K562 (cell line): ENCODE data around the gene ELOVL2. TPM values are rescaled to one million over a fixed set of nuclear protein-coding genes. Genes with fewer than 3 reads are reported as not detected.

Source experiments
- ATAC-seq: fragments of 200-7000 bp; cut with Tn5 transposase; 3 replicates; pipeline ENCODE4 v1.9.1; 2020; ENCODE audit warnings: moderate library complexity
- BruUV-seq: library from RNA; stranded (reverse); fragments of 400-500 nt; replicated peaks from 2 replicates; lab custom pipeline; 2021; lab: Mats Ljungman, UMichigan
- CTCF ChIA-PET: fragments of 300-600 bp; formaldehyde crosslinking; extraction: SDS; loops from one replicate; lab custom pipeline; 2021; ENCODE audit warnings: low intra/inter-chr PET ratio; lab: Yijun Ruan, JAX
- POLR2A ChIA-PET: fragments of 300-600, 350-650 bp; sonication (Branson Sonifier 250); formaldehyde crosslinking; extraction: SDS; loops from one replicate; lab custom pipeline; 2021; ENCODE audit warnings: antibody characterized with exemption, inconsistent platforms; lab: Yijun Ruan, JAX
- DNase-seq, 4 experiments: peaks; one replicate each; pipeline versions ENCODE4 v3.0.0 to v3.0.0-alpha.2; 2011 to 2018; ENCODE audit warnings: low spot score in 3 of 4, mixed read lengths in 3 of 4; ENCODE audit errors: extremely low read depth in 1 of 4
- FAIRE-seq: peaks from 2 replicates; lab custom pipeline; 2011; peaks lifted over from hg19 to GRCh38; lab: Jason Lieb, UNC
- H2AFZ ChIP-seq: 2 replicates; pipeline ENCODE4 v1.6.0; 2011; ENCODE audit warnings: low read depth, low read length, control low read depth, inconsistent platforms
- H3K27ac ChIP-seq: fragments of 200-600 bp; 3 replicates; pipeline ENCODE4 v1.8.0; 2011; ENCODE audit warnings: low read depth, mild to moderate bottlenecking, control low read depth, inconsistent platforms, low read length, moderate library complexity, mixed read lengths; ENCODE audit errors: extremely low read depth
- H3K27me3 ChIP-seq, 2 experiments: fragments of 300-600 bp in 1 of 2; 2 replicates in 1 of 2; 3 replicates in 1 of 2; pipeline versions ENCODE4 v1.6.0 to v1.8.0; 2011; ENCODE audit warnings: inconsistent platforms in 2 of 2, low read length in 2 of 2, mild to moderate bottlenecking in 1 of 2, mixed read lengths in 1 of 2, moderate library complexity in 1 of 2; ENCODE audit not compliant: control insufficient read depth in 2 of 2, insufficient read depth in 2 of 2
- H3K36me3 ChIP-seq: fragments of 300-600 bp; 3 replicates; pipeline ENCODE4 v1.8.0; 2011; ENCODE audit warnings: mild to moderate bottlenecking, low read length, inconsistent platforms; ENCODE audit not compliant: control insufficient read depth, insufficient read depth
- H3K4me1 ChIP-seq, 2 experiments: fragments of 200-600 bp in 1 of 2; replicated peaks in 1 of 2; 2 replicates in 1 of 2; 3 replicates in 1 of 2; pipeline versions ENCODE4 v1.5.1 to v1.8.0; 2011; ENCODE audit warnings: inconsistent platforms in 2 of 2, low read length in 2 of 2, mild to moderate bottlenecking in 1 of 2, mixed read lengths in 1 of 2, moderate library complexity in 1 of 2; ENCODE audit not compliant: control insufficient read depth in 2 of 2, insufficient read depth in 2 of 2
- H3K4me2 ChIP-seq: 2 replicates; pipeline ENCODE4 v1.6.1; 2011; ENCODE audit warnings: low read length, control low read depth, inconsistent platforms, mixed read lengths; ENCODE audit not compliant: insufficient read depth
- H3K4me3 ChIP-seq: fragments of 200-600 bp; sonication (generic), shearing (Covaris generic); 2 replicates; pipeline ENCODE4 v1.5.1; 2016; ENCODE audit warnings: control low read depth, inconsistent platforms
- H3K79me2 ChIP-seq: fragments of 200-600 bp; 3 replicates; pipeline ENCODE4 v1.8.0; 2011; ENCODE audit warnings: low read length, inconsistent platforms; ENCODE audit not compliant: control insufficient read depth, insufficient read depth
- H3K9ac ChIP-seq, 2 experiments: 2 replicates each; pipeline versions ENCODE4 v1.6.0 to v1.6.1; 2011; ENCODE audit warnings: low read depth in 2 of 2, low read length in 2 of 2, control low read depth in 1 of 2, inconsistent platforms in 1 of 2, mild to moderate bottlenecking in 1 of 2, mixed read lengths in 1 of 2; ENCODE audit not compliant: insufficient read depth in 1 of 2
- H3K9me1 ChIP-seq: one replicate; pipeline ENCODE4 v1.6.0; 2011; ENCODE audit warnings: inconsistent platforms, mild to moderate bottlenecking, low read length, moderate library complexity; ENCODE audit not compliant: control insufficient read depth, insufficient read depth
- H3K9me3 ChIP-seq: replicated peaks from 2 replicates; pipeline ENCODE4 v1.5.1; 2011; ENCODE audit warnings: low read depth, low read length, inconsistent platforms; ENCODE audit not compliant: control insufficient read depth, insufficient read depth
- H4K20me1 ChIP-seq: replicated peaks from 2 replicates; pipeline ENCODE4 v1.6.1; 2011; ENCODE audit warnings: low read length, inconsistent platforms, mixed read lengths; ENCODE audit not compliant: control insufficient read depth, insufficient read depth
- HINFP ChIP-seq: fragments of 450-650 bp; conservative IDR thresholded peaks from 2 replicates; pipeline ENCODE4 v1.6.1; 2016; ENCODE audit warnings: missing genetic modification characterization, low read depth, mild to moderate bottlenecking, control low read depth, missing compliant biosample characterization
- TAF7 ChIP-seq: fragments of 450-650 bp; IDR thresholded peaks from 2 replicates; pipeline ENCODE4 v1.6.1; 2016; ENCODE audit warnings: missing genetic modification characterization, missing compliant biosample characterization
- ZBTB9 ChIP-seq: fragments of 450-650 bp; formaldehyde crosslinking; IDR thresholded peaks from 2 replicates; pipeline ENCODE4 v1.4.0; 2020; ENCODE audit warnings: mild to moderate bottlenecking, moderate library complexity
- ZNF140 ChIP-seq: fragments of 250-450 bp; sonication (Bioruptor Pico); IDR thresholded peaks from 2 replicates; pipeline ENCODE4 v1.8.0; 2021; ENCODE audit warnings: moderate library complexity, mild to moderate bottlenecking, inconsistent platforms
- WGBS: fragments of 100-300 bp; shearing (Covaris generic); methylation state at CpG from one replicate; pipeline ENCODE4 v1.1.6; 2016; ENCODE audit warnings: low coverage, mixed read lengths; ENCODE audit not compliant: insufficient coverage; ENCODE audit errors: missing lambda C conversion rate; 5-methylcytosine and 5-hydroxymethylcytosine counted together
- in situ Hi-C: fragments of 300-500 bp; cut with MboI; formaldehyde crosslinking; loops from 4 replicates; pipeline ENCODE4 v1.15.0; 2018; ENCODE audit warnings: inconsistent platforms, mixed read lengths
- intact Hi-C: fragments of 100-400 bp; cut with micrococcal nuclease; formaldehyde crosslinking; loops from 2 replicates; pipeline ENCODE4 v1.14.2; 2022
- polyA plus RNA-seq, 8 experiments: library from polyadenylated mRNA; depleted of rRNA in 4 of 8; stranded (reverse) in 5 of 8; unstranded in 3 of 8; fragments of >200 nt; fragmentation: Nextera tagmentation in 2 of 8; fragmentation: Illumina TruSeq in 1 of 8; extraction: Ambion mirVana in 2 of 8; extraction: Trizol in 1 of 8; gene quantifications; 2 replicates each; pipeline versions ENCODE4 v1.2.1 to v1.2.3, GENCODE V29; 2011 to 2014; ENCODE audit warnings: inconsistent platforms in 1 of 8, missing spikeins in 1 of 8
- total RNA-seq, 7 experiments: library from RNA; depleted of rRNA in 6 of 7; stranded (reverse); fragments of >200 nt in 6 of 7; fragmentation: Illumina TruSeq in 2 of 7; extraction: Trizol in 2 of 7; gene quantifications; 2 replicates each; pipeline versions ENCODE4 v1.2.1 to v1.2.3, GENCODE V29; 2011 to 2021; ENCODE audit warnings: low replicate concordance in 1 of 7

Gene ELOVL2
- total and polyA plus RNA-seq, 9 of the 15 experiments (the other 6 are each of a cell fraction or from before 2014, with no cell fraction given): 0.05 to 0.96 (median 0.31) TPM

GRCh38 chr6:11076540-11076939 lies 32.4 kb upstream of the ELOVL2 start:
- H3K4me3 ChIP-seq: no peak overlapping the region
- H2AFZ ChIP-seq: no peak overlapping the region
- ATAC-seq: no peak
- H4K20me1 ChIP-seq: no peaks in the 10 kb centered on the region
- no peak for FAIRE-seq
- POLR2A ChIA-PET: interaction anchor here (0.6 to 0.8 kb wide), 4 partner anchors 9 to 71 kb away, joined by 3 to 4 read pairs (median 3); partner anchors contain the start of gene SMIM13
- CTCF ChIA-PET: no interaction called here
- 39% methylated on average over 2 of the region's 2 CpGs for WGBS
- H3K4me2 ChIP-seq: no peak overlapping the region
- H3K4me1 ChIP-seq: no peaks in the 10 kb centered on the region; a peak in 1 of 5 replicates
- H3K9ac ChIP-seq: no peak overlapping the region
- no peaks in the 10 kb centered on the region for H3K9me3 ChIP-seq
- no TSS peak for BruUV-seq
- H3K79me2 ChIP-seq: no peaks in the 10 kb centered on the region
- TF ChIP-seq TAF7 (tag) (no peak), ZNF140 (CRISPR knock-in tag) (no peak), HINFP (no peak), ZBTB9 (no peak)
- no peak overlapping the region for H3K27ac ChIP-seq
- no peak for DNase-seq
- no peaks in the 10 kb centered on the region for H3K27me3 ChIP-seq
- intact Hi-C loops: no loop called here
- in situ Hi-C loops: no loop called here
- H3K36me3 ChIP-seq: no peaks in the 10 kb centered on the region
- no peaks in the 10 kb centered on the region for H3K9me1 ChIP-seq
